ENCODE results near the gene DNM1.
"Not testable (repeated sequence)": the region's sequence is repeated elsewhere in the genome, so short reads cannot be mapped to it uniquely, and the experiment has no call there.

The DNM1 gene

GRCh38 chr9:128226412-128226801, 23.2 kb downstream of the DNM1 start:
- DNase-seq = no peak

- DNase-seq = not testable (repeated sequence)
Observed at GRCh38 chr9:128230897-128231296, 27.7 kb downstream of the DNM1 start.

- no peak for DNase-seq
Observed at GRCh38 chr9:128231638-128232527, 28.7 kb downstream of the DNM1 start.

DNA sequence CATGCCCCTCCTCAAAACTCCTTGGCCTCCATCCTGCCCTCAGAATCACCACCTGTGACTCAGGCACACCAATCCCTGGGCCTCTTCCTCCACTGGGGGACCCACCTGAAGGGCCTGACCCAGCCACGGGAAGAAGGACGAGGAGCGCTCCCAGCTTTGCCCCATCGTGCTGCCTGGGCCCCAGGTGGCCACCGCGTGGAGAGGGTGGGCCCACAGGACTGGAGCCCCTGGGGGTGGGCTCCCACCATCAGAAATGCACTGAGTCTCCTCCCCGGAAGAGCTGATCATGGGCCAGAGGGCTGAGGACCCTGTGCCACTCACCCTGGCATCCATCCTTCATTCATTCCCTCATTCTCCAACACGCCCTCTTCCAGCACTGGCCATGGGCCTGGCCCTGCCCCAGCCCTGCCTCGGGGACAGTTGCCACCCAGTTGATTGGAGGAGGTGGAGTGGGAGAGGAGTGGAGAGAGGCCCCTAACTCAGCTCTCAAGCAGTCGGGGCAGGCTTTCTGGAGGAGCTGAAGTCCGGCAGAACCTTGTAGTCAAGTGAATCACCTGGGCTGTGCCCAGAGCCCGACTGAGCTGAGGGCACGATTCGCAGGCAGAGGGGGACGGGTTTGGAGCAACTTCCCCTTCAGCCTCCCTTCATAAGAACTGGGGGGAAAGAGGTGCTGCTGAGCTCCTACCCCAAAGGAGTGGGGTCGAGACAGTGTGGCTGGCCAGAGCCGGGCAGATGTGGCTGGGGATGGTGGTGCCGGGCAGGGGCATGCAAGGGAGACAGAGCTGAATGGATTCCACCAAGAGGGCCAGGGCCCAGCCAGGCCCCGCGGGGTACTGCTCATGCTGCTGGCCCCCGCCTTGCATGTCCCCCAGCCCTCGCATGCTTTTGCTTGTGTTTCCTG, 29.6 kb downstream of the DNM1 start:
- DNase-seq = no peak

DNA sequence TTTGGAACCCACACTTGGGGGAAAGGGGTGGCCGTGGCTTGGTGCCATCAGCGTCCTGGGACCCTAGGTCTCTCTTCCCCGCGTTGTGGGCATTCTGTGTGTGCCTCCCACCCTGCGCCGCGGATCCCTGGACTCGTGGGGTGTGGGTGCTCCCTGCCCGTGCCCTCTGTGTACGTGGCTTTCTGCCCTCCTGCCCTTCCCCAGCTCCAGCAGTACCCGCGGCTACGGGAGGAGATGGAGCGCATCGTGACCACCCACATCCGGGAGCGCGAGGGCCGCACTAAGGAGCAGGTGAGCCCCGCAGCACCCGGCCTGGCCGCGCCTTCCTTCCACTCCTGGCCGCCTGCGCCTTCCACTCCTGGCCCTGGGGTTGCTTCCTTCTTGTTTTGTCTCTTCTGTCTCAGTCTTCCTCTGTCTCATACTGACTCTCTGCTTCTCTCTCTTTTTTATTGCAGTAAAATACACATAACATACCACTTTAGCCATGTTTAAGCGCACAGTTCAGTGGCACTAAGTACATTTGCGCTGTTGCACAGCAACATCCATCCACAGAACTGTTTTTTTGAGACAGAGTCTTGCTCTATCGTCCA, 30.7 kb downstream of the DNM1 start:
- no peak for DNase-seq

- DNase-seq = no peak
Observed at GRCh38 chr9:128242124-128242523, 38.9 kb downstream of the DNM1 start.

GRCh38 chr9:128242828-128243214, 39.6 kb downstream of the DNM1 start:
- DNase-seq = no peak

DNA sequence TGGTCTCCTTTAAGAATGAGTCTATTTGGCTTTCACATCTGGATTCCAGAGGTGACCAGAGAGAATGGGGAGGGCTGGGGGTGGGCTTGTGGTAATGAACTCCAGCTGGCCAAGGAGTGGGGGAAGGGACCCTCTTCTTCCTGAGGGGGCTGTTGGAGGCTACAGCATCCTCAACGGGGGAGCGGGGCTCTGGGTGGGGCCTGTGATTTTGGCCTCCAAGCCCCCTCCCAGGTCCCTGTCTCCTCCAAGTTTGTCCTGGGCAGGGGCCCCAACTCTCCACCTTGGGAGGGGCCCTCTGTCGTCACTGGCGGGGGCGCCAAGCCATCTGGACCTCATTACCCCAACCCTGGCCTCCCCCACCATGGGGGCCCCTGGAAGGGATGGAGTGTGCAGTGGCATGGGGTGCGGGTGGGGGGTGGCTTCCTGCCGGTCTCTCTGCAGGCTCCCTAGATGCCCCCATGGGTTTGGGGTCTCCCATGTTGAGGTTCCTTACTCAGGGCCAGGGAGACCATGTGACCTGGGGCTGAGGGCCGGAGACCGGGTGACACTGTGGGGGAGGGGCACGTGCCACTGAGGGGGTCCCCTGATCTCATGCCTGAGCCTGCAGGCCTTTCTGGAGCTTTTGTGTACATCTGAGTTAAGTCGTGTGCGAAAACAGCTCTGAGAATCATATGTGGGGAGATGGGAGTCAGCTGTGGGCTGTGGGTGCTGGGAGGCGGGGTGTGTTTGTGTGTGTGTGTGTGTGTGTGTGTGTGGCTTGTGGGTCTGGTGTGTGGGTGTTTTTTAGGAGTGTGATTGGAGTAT, 40.2 kb downstream of the DNM1 start:
- no peak for DNase-seq

DNA sequence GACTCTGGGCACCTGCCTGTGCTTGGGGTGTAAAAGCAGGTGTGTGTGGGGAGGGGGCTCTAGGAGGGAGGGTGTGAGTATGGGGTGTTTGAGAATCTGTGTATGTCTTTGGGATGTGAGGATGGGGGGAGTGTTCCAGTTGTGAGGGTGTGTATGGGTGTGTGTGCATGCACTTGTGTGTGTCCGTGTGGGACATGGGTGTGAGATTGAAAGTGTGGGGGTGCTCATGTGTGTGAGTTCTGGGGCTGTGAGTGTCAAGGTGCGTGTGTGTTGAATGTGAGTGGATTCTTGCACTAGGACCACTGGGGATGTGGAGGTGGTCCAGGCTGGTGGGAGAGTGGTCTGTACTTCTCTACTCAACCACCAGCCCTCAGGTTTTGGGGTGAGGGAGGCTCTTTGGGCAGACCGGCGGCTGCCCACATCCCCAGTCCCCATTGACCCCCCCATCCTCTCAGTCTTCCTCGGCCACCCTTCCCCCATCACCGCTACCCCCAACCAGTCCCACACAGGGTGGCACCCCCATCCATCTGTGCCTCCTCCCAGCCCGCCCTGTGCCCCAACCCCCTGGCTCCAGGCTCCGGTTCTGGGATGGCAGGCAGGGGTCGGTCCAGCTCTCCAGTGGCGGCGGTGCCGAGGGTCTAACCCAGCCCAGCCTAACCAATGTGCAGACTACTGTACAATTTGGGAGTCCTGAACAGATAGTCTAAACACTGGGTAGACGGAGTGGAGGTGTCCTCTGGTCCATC, 41.1 kb downstream of the DNM1 start:
- no peak for DNase-seq

DNA sequence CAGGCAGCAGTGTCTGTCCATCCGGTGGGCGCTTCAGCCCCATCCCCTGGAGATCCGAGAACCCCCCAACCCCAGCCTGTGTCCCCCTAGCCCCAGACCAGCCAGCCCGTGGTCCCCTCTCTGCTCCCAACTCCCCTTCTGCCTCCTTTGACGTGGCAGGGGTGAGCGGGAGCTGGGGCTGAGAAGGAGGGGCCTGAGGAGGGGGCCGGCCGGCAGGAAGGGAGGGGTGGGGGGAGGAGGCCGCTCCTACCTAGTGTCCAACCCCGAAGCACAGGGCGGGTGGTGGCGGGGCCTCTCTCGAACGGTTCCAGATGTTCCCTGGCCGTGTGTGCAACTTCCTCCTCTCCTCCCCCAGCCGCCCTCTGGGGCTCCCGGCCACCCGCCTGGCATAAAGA, 41.7 kb downstream of the DNM1 start:
- no peak for DNase-seq

DNA sequence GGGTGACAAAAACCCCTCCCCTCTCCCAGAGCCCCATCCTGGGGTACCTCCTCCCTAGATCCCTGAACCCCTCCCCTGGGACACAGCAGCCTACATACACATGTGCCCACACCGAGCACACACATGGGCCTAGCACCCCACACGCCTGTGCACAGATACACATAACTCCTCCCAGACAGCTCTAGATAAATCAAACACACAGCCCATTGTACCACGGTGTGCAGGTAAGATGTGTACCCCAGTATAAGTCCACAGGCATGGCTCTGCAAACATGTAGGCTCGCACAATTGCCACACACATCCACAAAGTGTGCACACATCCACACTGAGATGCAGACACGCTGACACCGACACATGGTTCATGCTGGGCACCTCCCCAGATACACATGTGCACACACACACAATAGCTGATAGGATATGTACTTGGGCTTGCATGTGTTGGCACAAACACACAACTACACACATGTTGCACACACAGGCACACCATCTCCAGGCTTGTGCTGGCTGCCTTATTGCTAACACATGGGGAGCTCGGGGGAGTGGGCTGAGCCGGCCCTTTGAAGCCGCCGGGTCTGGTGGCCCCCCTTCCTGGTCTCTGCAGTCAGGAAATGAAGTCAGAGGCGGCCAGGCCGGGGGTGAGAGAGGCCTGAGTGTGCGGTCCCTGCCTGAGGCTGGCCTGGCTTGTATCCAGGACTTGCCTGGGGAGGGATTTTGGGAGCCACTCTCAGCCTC, 42.4 kb downstream of the DNM1 start:
- no peak for DNase-seq

DNA sequence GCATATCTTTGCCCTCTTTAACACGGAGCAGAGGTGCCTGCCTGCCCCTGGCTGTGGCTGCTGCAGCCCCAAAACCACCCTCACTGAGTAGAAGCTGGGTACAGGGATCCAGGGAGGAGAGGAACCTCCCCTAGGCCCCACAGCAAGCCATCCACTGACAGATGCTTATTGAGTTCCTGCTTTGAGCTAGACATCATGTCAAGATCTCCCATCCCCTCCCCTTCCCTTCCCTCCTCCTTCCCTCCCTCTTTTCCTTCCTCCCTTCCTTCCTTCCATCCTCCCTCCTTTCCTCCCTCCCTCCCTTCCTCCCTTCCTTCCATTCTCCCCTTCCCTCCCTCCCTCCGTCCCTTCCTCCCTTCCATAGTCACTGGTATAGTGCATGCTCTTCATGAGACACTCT, 43.3 kb downstream of the DNM1 start:
- DNase-seq = no peak

GRCh38 chr9:128247226-128247803, 44.1 kb downstream of the DNM1 start:
- no peak for DNase-seq

GRCh38 chr9:128249558-128249907, 46.4 kb downstream of the DNM1 start:
- no peak for DNase-seq

GRCh38 chr9:128249908-128250838, 47.0 kb downstream of the DNM1 start:
- DNase-seq = no peak

GRCh38 chr9:128250839-128251731, 47.9 kb downstream of the DNM1 start:
- DNase-seq = no peak

- DNase-seq = no peak
Observed at GRCh38 chr9:128251732-128252100, 48.5 kb downstream of the DNM1 start.

DNA sequence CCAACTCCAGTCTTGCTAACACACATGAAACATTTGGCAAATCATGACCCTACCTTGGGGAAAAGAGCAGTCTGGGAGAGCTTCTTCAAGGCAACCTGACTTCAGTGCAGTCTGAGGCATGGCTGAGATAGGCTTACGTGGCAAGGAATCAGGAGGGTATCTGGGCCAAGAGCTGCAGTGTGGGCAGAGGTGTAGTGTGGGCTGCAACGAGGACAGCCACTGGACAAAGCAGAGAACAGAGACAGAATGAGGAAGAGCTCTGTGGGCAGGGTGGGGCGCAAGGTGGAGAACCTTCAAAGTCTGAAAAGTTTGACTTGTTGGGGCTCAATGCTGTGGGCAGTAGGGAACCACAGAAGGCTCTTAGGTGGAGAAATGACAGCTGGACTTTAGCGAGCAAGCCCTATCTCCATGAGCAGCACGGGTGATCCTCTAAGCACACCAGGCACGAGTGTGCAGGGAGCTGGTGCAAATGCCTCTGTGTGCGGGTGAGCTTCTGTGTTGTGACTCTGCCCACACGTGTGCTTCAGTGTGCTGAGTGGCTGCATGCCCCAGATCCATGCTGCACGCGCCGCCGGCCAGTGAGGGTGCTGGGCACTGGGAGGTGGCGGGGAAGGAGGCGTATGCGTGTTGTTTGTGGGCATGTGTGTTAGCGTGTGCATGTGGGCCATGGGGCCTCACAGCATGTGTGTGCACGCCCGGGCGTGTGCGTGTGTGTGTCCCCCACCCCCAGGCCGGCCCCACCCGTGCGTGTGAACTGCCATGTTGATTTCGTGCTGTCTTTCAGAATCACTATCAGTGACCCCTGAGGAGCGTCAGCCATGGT, 49.3 kb downstream of the DNM1 start:
- no peak for DNase-seq
